H9 (cell line): ENCODE results near the gene CCDC93. TPM values are rescaled to one million over a fixed set of nuclear protein-coding genes. Genes with fewer than 3 reads are reported as not detected.

Experiments used
- DNase-seq: peaks from one replicate; pipeline ENCODE4 v3.0.0-alpha.2; 2017
- H2AFZ ChIP-seq: one replicate; pipeline ENCODE4 v1.6.1; 2013; ENCODE audit warnings: mild to moderate bottlenecking, low read length, control low read depth, moderate library complexity
- H2AK5ac ChIP-seq: 2 replicates; pipeline ENCODE4 v1.6.1; 2013; ENCODE audit warnings: low read length, control low read depth, mixed read lengths; ENCODE audit not compliant: insufficient read length
- H2BK120ac ChIP-seq: one replicate; pipeline ENCODE4 v1.6.1; 2013; ENCODE audit warnings: low read depth, mild to moderate bottlenecking, low read length, control low read depth, inconsistent platforms; ENCODE audit not compliant: poor library complexity, severe bottlenecking
- H2BK12ac ChIP-seq: 2 replicates; pipeline ENCODE4 v1.6.1; 2013; ENCODE audit warnings: low read length, control low read depth, mixed read lengths, low read depth; ENCODE audit not compliant: insufficient read length
- H2BK15ac ChIP-seq: 2 replicates; pipeline ENCODE4 v1.6.1; 2013; ENCODE audit warnings: low read depth, low read length, control low read depth
- H2BK20ac ChIP-seq: one replicate; pipeline ENCODE4 v1.6.1; 2013; ENCODE audit warnings: low read depth, mild to moderate bottlenecking, low read length, control low read depth, inconsistent platforms; ENCODE audit not compliant: poor library complexity, severe bottlenecking
- H2BK5ac ChIP-seq: 2 replicates; pipeline ENCODE4 v1.6.1; 2013; ENCODE audit warnings: low read length, control low read depth, mixed read lengths; ENCODE audit not compliant: insufficient read length
- H3K14ac ChIP-seq: 2 replicates; pipeline ENCODE4 v1.6.1; 2013; ENCODE audit warnings: low read length, control low read depth; ENCODE audit not compliant: insufficient read depth
- H3K18ac ChIP-seq: 2 replicates; pipeline ENCODE4 v1.6.1; 2013; ENCODE audit warnings: low read depth, mild to moderate bottlenecking, mixed read lengths, low read length, control low read depth; ENCODE audit not compliant: insufficient read length
- H3K23ac ChIP-seq: 2 replicates; pipeline ENCODE4 v1.6.1; 2013; ENCODE audit warnings: low read length, control low read depth, mixed read lengths, low read depth; ENCODE audit not compliant: insufficient read length
- H3K23me2 ChIP-seq: 2 replicates; pipeline ENCODE4 v1.6.1; 2013; ENCODE audit warnings: low read depth, mild to moderate bottlenecking, mixed read lengths, low read length, control low read depth; ENCODE audit not compliant: insufficient read length, poor library complexity, severe bottlenecking
- H3K27ac ChIP-seq: 2 replicates; pipeline ENCODE4 v1.5.1; 2013; ENCODE audit warnings: low read length, control low read depth, mixed read lengths, low read depth; ENCODE audit not compliant: insufficient read length
- H3K27me3 ChIP-seq: 2 replicates; pipeline ENCODE4 v1.6.1; 2013; ENCODE audit warnings: low read length, control low read depth, inconsistent platforms; ENCODE audit not compliant: insufficient read depth
- H3K4ac ChIP-seq: 2 replicates; pipeline ENCODE4 v1.6.1; 2013; ENCODE audit warnings: low read depth, mild to moderate bottlenecking, control low read depth, inconsistent platforms, low read length, moderate library complexity
- H3K4me1 ChIP-seq: 2 replicates; pipeline ENCODE4 v1.6.1; 2013; ENCODE audit warnings: low read length, control low read depth, inconsistent platforms; ENCODE audit not compliant: insufficient read depth
- H3K4me2 ChIP-seq: 2 replicates; pipeline ENCODE4 v1.6.1; 2013; ENCODE audit warnings: low read length, control low read depth, mixed read lengths; ENCODE audit not compliant: insufficient read length, insufficient read depth
- H3K56ac ChIP-seq: 2 replicates; pipeline ENCODE4 v1.6.1; 2013; ENCODE audit warnings: low read depth, mild to moderate bottlenecking, mixed read lengths, low read length, control low read depth; ENCODE audit not compliant: insufficient read length
- H3K79me1 ChIP-seq: 2 replicates; pipeline ENCODE4 v1.6.1; 2013; ENCODE audit warnings: low read depth, mild to moderate bottlenecking, moderate library complexity, low read length, control low read depth, inconsistent platforms; ENCODE audit not compliant: insufficient read depth, poor library complexity, severe bottlenecking
- H3K79me2 ChIP-seq: 2 replicates; pipeline ENCODE4 v1.6.1; 2013; ENCODE audit warnings: low read length, control low read depth, inconsistent platforms; ENCODE audit not compliant: insufficient read depth
- H3K9ac ChIP-seq: 2 replicates; pipeline ENCODE4 v1.6.1; 2013; ENCODE audit warnings: low read length, control low read depth, mixed read lengths; ENCODE audit not compliant: insufficient read length; ENCODE audit errors: extremely low read depth
- H3K9me3 ChIP-seq: one replicate; pipeline ENCODE4 v1.6.1; 2013; ENCODE audit warnings: low read depth, low read length, inconsistent platforms; ENCODE audit not compliant: control insufficient read depth
- H3T11ph ChIP-seq: one replicate; pipeline ENCODE4 v1.6.1; 2013; ENCODE audit warnings: mild to moderate bottlenecking, low read length, control low read depth, inconsistent platforms
- H4K20me1 ChIP-seq: one replicate; pipeline ENCODE4 v1.6.1; 2013; ENCODE audit not compliant: control insufficient read depth, insufficient read length, insufficient read depth
- H4K5ac ChIP-seq: 2 replicates; pipeline ENCODE4 v1.6.1; 2013; ENCODE audit warnings: low read depth, mild to moderate bottlenecking, mixed read lengths, low read length, control low read depth; ENCODE audit not compliant: insufficient read length
- H4K8ac ChIP-seq: replicated peaks from 2 replicates; pipeline ENCODE4 v1.6.1; 2013; ENCODE audit warnings: low read length, control low read depth, mixed read lengths, low read depth; ENCODE audit not compliant: insufficient read length
- H4K91ac ChIP-seq: 2 replicates; pipeline ENCODE4 v1.6.1; 2013; ENCODE audit warnings: low read depth, mild to moderate bottlenecking, moderate library complexity, mixed read lengths, low read length, control low read depth; ENCODE audit not compliant: insufficient read length
- H3K27ac Mint-ChIP-seq, 3 experiments: 2 replicates in 2 of 3; 3 replicates in 1 of 3; pipeline ENCODE4 v1.8.0; 2020 to 2021; ENCODE audit warnings: mixed read lengths in 3 of 3, mild to moderate bottlenecking in 1 of 3, moderate library complexity in 1 of 3
- H3K27me3 Mint-ChIP-seq: 2 replicates; pipeline ENCODE4 v1.8.0; 2021; ENCODE audit warnings: low read depth, mild to moderate bottlenecking, moderate library complexity, mixed read lengths
- H3K36me3 Mint-ChIP-seq, 3 experiments: 2 replicates in 2 of 3; 3 replicates in 1 of 3; pipeline ENCODE4 v1.8.0; 2020 to 2021; ENCODE audit warnings: low read depth in 3 of 3, mixed read lengths in 3 of 3; ENCODE audit not compliant: insufficient read depth in 1 of 3
- H3K4me1 Mint-ChIP-seq, 2 experiments: 2 replicates each; pipeline ENCODE4 v1.8.0; 2020; ENCODE audit warnings: mixed read lengths in 2 of 2
- H3K4me3 Mint-ChIP-seq, 2 experiments: 2 replicates in 1 of 2; 3 replicates in 1 of 2; pipeline ENCODE4 v1.8.0; 2020 to 2021; ENCODE audit warnings: mild to moderate bottlenecking in 2 of 2, mixed read lengths in 2 of 2, moderate library complexity in 1 of 2
- H3K9me3 Mint-ChIP-seq, 2 experiments: 2 replicates in 1 of 2; 3 replicates in 1 of 2; pipeline ENCODE4 v1.8.0; 2020; ENCODE audit warnings: mild to moderate bottlenecking in 2 of 2, mixed read lengths in 2 of 2, moderate library complexity in 1 of 2
- CTCF ChIP-seq: fragments of 200-600 bp; sonication (generic); conservative IDR thresholded peaks from 3 replicates; pipeline ENCODE4 v1.8.0; 2021; ENCODE audit warnings: antibody characterized with exemption, mild to moderate bottlenecking
- WGBS: extraction: QIAGEN DNeasy Blood & Tissue Kit; methylation state at CpG from one replicate; pipeline ENCODE4 v1.1.7; 2013; ENCODE audit warnings: missing lambda C conversion rate, low lambda C conversion rate, mixed read lengths; ENCODE audit not compliant: insufficient read length; ENCODE audit errors: extremely low coverage; 5-methylcytosine and 5-hydroxymethylcytosine counted together
- total RNA-seq: library from RNA; stranded (reverse); gene quantifications from 2 replicates; pipeline ENCODE4 v1.2.1, GENCODE V29; 2021

Gene CCDC93
- total RNA-seq, 1 experiment from 2014 or later = 16.4 TPM

- Histone ChIP-seq H3K79me1 (no peaks in the 10 kb centered on the region), H2BK5ac (no peak overlapping the region), H3T11ph (no peak overlapping the region), H2BK120ac (no peak overlapping the region), H3K56ac (no peak overlapping the region), H3K9ac (no peak overlapping the region), H3K4me1 (no peaks in the 10 kb centered on the region), H2BK20ac (no peak overlapping the region), H4K8ac (no peak overlapping the region), H2AFZ (no peak overlapping the region), H4K20me1 (no peaks in the 10 kb centered on the region), H3K23me2 (no peaks in the 10 kb centered on the region), H4K5ac (no peak overlapping the region), H2BK12ac (no peak overlapping the region), H3K4me2 (no peak overlapping the region), H2AK5ac (no peak overlapping the region), H4K91ac (no peak overlapping the region), H3K27ac (no peak overlapping the region), H2BK15ac (no peak overlapping the region), H3K79me2 (no peaks in the 10 kb centered on the region), H3K4ac (no peak overlapping the region), H3K23ac (no peak overlapping the region), H3K9me3 (no peaks in the 10 kb centered on the region), H3K14ac (no peak overlapping the region), H3K18ac (no peak overlapping the region), H3K27me3 (no peaks in the 10 kb centered on the region)
- Mint-ChIP-seq H3K9me3 (no peaks in the 10 kb centered on the region), H3K4me3 (no peak overlapping the region), H3K4me1 (peaks cover 5 to 11% of the 10 kb centered on the region in 2 experiments), H3K27me3 (peaks cover 4% of the 10 kb centered on the region; the same call in 1 of the 2 replicates), H3K36me3 (no peaks in the 10 kb centered on the region), H3K27ac (no peak overlapping the region)
- DNase-seq = no peak
- no peak for TF ChIP-seq CTCF
- no CpG with 5 or more reads among the region's 3 CpGs for WGBS
Observed at GRCh38 chr2:118054213-118055008, 40.5 kb upstream of the CCDC93 start.
